Measurements from ENCODE around the gene SLC35F3.

Gene SLC35F3

GRCh38 chr1:234107416-234108021 is 203.0 kb downstream of the SLC35F3 start:
- TF ChIP-seq CTCF (IDR thresholded peaks at IDR 0.05; ENCODE audit: insufficient read depth, low read length, missing control alignments), result no peak
- POLR2A ChIA-PET, result no interaction called here
- no peak overlapping the region for H3K4me3 ChIP-seq (ENCODE audit: low read depth, low read length)
- CTCF ChIA-PET, result no interaction called here
- no peak for DNase-seq (ENCODE audit: low read depth, low spot score)

- no peak overlapping the region for H3K4me3 ChIP-seq (ENCODE audit: low read depth, low read length)
- TF ChIP-seq CTCF (IDR thresholded peaks at IDR 0.05; ENCODE audit: insufficient read depth, low read length, missing control alignments), result no peak
- POLR2A ChIA-PET, result no interaction called here
- CTCF ChIA-PET, result no interaction called here
- DNase-seq (ENCODE audit: low read depth, low spot score), result no peak
These were observed 204.4 kb downstream of the SLC35F3 start for GRCh38 chr1:234108921-234109320.

- ChIA-PET CTCF (no interaction called here), POLR2A (no interaction called here)
These were observed 205.4 kb downstream of the SLC35F3 start for GRCh38 chr1:234109840-234110239.

GRCh38 chr1:234111458-234112142 is 207.1 kb downstream of the SLC35F3 start:
- POLR2A ChIA-PET, result no interaction called here
- no peak overlapping the region for H3K4me3 ChIP-seq (ENCODE audit: low read depth, low read length)
- no peak for DNase-seq (ENCODE audit: low read depth, low spot score)
- TF ChIP-seq CTCF (IDR thresholded peaks at IDR 0.05; ENCODE audit: insufficient read depth, low read length, missing control alignments), result no peak
- CTCF ChIA-PET, result interaction anchor here (0.8 to 1.6 kb wide), 2 partner anchors 199 to 712 kb away, joined by 3 to 4 read pairs; no protein-coding TSS in a partner anchor

More at GRCh38 chr1:234109840-234110239, 205.4 kb downstream of the SLC35F3 start:
- DNase-seq (ENCODE audit: low read depth, low spot score), result no peak
- H3K4me3 ChIP-seq (ENCODE audit: low read depth, low read length), result no peak overlapping the region
- no peak for TF ChIP-seq CTCF (IDR thresholded peaks at IDR 0.05; ENCODE audit: insufficient read depth, low read length, missing control alignments)

GRCh38 chr1:234114648-234115307 is 210.3 kb downstream of the SLC35F3 start:
- no peak for DNase-seq (ENCODE audit: low read depth, low spot score)
- peak; percentile 47 for TF ChIP-seq CTCF (IDR thresholded peaks at IDR 0.05; ENCODE audit: insufficient read depth, low read length, missing control alignments)
- ChIA-PET CTCF (interaction anchor here (0.7 to 5.2 kb wide), 14 partner anchors 9 to 970 kb away, joined by 3 to 48 read pairs (median 4); no protein-coding TSS in a partner anchor), POLR2A (no interaction called here)
- H3K4me3 ChIP-seq (ENCODE audit: low read depth, low read length), result no peak overlapping the region; the same call in 1 of the 2 replicates

GRCh38 chr1:234118911-234119310 is 214.4 kb downstream of the SLC35F3 start:
- no peak for TF ChIP-seq CTCF (IDR thresholded peaks at IDR 0.05; ENCODE audit: insufficient read depth, low read length, missing control alignments)
- H3K4me3 ChIP-seq (ENCODE audit: low read depth, low read length), result no peak overlapping the region
- ChIA-PET CTCF (no interaction called here), POLR2A (no interaction called here)
- DNase-seq (ENCODE audit: low read depth, low spot score), result no peak
